HG03558 (cell line): Measurements from ENCODE around the gene SPACA6.

Experiments used
- ATAC-seq: cut with Tn5 transposase; IDR thresholded peaks from one replicate; pipeline ENCODE4 v1.9.1; 2021; ENCODE audit warnings: moderate number of reproducible peaks; ENCODE audit not compliant: unreplicated experiment; ENCODE audit errors: extremely low read depth

The SPACA6 gene

DNA sequence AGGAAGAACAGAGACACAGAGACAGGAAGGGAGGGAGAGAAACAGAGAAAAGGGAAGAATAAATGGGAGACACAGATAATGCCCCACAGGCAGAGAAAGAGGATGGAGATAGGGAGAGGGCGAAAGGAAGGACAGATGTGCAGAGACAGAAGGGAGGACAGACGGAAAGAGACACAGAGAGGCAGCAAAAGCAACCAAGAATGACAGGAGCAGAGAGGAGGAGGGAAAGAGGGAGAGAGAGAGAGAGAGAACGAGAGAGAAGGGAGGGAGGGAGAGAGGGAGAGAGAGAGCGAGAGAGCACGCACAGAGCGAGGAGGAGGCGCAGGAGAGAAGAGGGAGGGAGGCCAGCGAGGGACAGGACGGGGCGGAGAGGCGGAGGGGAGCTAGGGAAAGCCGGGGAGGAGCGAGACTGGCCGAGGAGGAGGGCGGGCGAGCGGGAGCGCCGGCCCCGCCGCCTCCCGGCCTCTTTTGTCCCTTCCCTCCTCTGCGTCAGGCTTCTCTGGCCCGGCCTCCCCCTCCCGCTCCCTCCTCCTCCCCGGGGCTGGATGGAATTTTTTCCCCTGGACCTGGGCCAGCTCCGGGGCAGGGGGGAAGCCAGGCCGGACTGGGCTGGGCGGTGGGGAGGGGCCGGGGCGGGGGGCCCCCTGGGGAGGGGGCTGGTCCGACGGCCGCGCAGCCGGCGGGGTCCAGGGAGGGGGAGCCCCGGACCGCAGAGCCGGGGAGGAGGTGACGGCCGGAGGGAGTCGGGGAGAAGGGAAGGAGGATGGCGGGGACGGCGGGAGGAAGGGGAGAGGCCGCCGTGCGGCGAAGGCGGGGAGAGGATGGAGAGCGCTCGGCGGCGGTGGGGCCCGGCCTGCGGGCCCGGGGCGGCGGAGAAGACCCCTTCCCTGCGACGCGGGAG, 4.2 kb upstream of the SPACA6 start:
- no peak for ATAC-seq

DNA sequence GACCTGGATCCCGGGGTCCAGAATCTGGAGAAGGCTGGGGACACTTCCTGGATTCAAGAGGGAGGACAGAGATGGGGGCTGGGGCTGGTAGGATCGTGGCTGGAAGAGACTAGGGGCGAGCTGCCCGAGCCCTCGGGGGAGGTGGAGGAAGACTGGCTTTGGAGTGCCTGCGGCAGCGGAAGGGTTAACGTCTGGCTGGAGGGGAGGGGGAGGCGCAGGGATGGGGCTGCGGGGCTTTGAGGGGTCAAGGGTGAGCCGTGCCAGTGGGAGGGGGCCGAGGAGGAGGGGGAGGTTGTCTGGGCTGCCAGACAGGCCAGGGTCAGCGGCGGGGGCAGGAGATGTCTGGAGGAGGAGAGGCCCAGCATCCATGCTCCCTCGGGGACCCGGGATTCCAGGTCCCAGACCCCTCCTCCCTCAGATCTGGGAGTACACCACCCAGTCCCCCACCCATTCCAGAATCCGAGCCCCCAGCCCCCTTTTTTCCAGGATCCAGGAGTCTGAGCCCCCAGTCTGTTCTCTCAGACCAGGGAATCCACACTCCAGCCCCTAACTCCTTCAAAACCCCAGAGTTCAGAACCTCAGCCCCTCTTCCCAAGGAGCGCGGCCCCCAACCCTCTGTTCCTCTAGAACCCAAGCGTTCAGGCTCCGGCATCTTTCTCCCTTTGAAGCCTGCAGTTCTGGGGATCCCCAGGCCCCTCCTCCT, 3.2 kb upstream of the SPACA6 start:
- ATAC-seq = no peak

DNA sequence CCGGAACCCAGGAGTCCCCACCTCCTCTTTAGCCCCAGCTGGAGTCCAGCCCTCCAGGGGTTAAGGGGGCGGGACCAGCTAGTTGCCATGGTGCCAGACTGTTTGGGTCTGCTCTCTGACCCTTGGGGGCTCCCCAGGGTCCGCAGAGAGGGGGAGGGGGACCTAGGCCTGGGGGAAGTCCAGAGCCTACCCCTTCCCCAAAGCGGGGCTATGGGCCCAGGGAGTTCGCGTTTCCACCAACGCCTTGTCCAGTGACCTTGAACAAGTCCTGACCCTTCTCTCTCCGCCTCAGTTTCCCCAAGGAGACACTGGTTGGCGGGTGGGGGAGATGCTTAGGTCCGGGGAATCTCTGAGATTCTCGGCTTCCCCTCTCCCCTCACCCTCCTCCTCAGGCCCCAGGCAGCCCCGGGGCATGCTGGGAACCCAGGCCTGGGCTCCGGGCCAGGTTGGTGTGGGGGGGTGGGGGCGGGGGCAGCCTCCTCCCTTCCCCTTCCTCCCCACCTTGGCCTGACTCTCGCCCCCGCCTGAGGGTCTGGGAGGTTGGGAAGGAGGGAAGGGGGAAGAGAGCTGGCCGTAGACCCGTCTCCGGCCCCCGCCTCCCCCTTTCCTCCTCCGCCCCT, 2.6 kb upstream of the SPACA6 start:
- ATAC-seq = no peak

DNA sequence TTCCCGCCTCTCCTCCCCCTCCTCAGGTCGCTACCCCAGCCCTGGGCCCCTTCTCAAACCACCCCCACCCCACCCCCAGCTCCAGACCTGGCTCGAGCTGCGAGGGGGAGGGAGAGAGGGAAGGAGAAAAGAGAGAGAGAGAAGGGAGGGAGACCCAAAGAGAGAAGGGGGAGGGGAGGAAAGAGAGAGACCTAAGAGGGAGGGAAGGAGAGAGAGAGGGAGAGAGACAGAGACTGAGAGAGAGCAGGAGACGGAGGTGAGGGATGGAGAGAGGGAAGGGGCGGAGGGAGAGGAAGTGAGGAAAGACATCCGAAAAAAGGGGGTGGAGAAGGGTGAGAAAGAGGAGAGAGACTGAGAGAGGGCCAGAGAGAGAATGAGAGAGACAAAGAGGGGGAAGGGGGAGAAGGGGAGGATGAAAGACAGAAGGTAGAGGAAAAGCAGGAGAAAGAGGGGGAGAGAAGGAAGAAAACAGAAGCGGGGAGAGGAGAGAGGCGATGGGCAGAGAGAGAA, 2.0 kb upstream of the SPACA6 start:
- no peak for ATAC-seq

DNA sequence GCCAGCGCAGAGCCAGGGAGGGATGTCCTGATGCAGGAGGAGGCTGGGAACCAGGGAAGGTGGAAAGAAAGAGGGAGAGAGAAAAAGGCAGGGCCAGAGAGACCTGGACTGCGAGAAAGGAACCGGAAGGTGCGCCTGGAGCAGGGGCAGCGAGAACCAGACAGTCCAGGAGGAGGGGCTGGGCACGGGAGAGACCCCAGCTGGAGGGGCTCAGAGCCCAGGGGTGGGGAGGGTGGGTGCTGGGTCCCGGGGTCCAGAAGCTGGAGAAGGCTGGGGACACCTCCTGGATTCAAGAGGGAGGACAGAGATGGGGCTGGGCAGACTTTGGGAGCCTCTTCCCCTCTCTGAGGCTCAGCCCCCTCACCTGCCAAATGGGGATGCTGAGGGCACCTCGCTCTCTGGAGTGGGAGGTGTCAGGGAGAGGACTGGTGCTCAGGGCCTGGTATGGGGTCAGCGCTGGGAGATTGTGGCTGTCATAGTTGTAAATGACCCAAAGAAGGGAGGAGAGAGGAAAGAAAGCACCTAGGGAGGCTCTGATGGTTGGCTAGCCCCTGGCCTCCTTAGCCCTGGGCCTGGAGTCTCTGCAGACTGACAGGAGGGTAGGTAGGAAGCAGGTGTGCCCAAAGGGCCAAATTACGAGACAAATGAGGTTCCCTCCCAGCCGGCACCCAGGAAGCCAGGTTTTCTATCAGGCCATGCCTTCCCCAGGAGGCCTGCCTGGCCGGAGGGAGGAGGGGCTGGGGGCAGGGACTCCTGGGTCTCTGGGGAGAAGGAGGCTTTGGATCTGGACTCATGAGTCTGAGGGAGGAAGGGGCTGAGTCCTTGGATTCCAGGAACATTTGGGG, 1.3 kb upstream of the SPACA6 start:
- no peak for ATAC-seq

DNA sequence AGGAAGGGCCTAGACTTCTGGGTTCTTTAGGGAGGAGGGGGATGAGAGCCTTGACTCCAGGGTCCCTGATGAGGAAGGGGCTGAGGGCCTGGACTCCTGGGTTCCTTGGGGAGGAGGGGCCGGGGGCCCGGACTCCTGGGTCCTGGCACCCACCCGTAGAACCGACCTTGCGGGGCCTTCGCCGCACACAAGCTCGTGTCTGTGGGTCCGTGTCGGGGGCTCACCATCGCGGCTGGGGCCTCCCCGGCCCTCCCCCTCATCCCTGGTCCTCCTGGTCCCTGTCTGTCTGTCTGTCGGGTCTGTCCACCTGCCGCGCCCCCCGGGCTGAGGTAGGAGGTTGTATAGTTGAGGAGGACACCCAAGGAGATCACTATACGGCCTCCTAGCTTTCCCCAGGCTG, 662 bp upstream of the SPACA6 start:
- no peak for ATAC-seq

DNA sequence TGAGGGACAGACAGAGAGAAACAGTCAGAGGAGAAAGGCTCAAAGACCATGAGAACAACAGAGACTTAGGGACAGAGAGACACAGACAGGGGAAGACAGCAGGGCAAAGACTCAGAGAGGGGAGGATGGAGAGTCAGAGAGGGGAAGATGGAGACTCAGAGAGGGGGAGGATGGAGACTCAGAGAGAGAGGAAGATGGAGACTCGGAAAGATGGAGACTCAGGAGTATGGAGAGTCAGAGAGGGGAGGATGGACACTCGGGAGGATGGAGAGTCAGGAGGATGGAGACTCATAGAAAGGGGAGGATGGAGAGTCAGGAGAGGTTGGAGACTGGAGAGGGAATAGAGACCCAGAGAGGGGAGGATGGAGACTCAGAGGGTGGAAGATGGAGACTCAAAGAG, 689 bp downstream of the SPACA6 start:
- no peak for ATAC-seq

DNA sequence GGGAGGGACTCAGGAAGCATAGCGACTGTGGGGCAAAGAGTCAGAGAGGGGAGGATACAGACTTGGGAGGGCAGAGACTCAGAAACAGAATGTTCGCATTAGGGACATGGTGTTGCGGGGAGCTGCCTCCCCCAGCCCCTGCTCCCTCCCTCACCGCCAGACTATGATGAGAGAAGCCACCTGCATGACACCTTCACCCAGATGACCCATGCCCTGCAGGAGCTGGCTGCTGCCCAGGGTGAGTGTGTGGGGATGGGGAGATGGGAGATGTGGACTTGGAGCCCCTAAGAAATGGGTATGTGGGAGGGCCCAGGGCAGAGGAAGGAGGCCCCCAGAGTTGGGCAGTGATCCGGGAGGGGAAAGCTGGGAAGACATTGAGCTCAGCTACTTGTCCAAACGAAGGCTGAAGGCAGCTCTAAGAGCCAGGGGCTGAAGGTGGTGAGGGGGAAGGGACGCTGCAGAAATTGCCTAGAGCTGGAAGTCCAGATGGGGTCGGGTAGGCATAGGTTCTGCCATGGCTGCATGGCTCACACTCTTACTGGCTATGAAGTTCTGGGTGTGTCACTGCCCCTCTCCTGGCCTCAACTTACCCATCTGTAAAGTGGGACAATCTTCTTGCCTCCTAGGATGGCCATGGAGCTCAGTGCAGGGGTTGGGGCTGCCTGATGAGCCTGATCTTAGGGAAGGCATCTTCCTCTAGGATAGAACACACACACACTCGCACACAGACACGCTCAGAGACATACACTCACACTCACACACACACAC, 1.4 kb downstream of the SPACA6 start:
- ATAC-seq = no peak

DNA sequence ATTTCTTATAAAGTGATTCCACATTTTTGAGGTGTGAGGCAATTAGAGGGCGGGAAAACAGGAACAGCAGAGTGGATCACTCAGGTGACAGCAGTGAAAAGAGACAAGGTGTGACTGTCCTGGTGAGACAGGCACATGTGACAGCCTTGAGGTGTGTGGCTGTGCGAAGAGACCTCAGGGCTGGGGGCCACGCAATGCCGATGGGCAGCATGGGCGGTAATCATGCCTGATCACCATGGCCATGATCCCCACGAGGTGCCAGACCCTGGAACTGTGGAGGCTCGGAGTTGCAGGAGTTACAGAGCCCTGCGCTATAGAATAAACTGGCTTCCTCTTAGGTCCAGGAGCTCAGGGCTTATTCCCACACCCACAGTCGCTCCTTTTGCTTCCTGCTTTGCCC, 2.0 kb downstream of the SPACA6 start:
- ATAC-seq = no peak

DNA sequence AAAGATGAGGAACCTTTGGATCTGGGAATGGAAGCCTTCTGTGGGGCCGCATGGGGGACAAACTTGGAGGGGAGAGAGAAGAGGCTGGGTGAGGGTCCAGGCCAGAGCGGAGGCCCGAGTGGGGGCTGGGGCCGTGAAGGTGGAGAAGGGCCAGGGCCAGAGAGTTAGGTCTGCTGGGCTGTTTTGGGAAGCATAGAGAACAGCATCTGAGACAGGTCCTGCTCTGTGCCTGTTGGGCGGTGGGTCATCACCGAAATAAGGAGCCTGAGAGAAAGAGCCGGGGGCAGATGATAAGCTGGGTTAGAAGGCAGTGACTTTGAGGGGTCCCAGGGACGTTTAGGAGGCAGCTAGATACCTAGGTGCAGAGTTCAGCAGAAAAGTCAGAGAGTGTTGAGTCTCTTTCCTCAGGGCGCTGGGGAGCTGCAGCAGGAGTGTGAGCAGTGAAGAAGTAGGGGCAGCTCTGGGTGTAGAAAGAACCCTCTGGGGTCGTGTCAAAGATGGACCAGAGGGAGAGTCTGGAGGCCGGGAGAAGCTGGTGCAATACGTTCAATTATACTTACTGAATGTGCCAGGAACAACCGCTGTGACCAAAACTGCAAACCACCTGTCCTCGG, 2.7 kb downstream of the SPACA6 start:
- no peak for ATAC-seq

DNA sequence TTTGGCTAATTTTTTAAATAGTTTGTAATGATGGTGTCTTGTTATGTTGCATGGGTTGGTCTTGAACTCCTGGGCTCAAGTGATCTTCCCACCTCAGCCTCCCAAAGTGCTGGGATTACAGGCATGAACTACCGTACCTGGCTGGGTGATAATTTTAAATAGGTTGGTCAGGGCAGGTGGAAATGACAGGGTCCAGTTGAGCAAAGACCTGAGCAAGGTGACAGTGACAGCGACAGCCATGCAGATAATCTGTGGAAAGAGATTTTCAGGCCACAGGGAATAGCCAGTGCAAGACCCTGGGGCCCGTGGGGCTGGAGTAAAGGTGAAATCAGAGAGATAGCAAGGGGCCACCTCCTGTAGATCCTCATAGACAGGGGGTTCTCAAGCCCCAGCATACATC, 3.5 kb downstream of the SPACA6 start:
- ATAC-seq = no peak

DNA sequence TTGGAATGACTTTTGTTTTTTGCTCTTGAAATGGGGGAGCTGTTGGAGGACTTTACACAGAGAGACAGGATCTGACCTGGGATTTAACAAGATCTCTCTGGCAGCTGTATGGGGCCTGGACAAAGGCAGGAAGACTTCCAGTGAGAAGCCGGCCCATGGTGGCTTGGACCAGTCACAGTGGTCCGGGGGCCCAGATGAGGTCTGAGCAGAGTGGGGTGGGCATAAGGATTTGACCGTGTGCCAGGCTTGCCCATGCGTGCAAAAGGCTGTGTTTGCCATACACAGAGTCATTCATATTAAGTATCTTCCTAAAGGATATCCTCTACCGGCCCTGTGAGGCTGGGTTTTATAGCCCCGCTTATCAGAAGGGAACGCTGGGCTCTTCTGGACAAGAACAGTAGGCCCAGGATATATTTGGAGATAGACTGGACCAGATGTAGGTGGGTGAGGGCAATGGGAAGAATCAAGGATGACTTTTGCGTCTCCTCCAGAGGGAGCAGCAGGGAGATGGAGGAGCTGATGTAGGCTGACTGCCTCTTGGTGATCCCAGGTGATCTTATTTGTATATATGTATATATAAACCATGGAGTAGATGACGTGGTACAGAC, 4.1 kb downstream of the SPACA6 start:
- ATAC-seq = no peak

DNA sequence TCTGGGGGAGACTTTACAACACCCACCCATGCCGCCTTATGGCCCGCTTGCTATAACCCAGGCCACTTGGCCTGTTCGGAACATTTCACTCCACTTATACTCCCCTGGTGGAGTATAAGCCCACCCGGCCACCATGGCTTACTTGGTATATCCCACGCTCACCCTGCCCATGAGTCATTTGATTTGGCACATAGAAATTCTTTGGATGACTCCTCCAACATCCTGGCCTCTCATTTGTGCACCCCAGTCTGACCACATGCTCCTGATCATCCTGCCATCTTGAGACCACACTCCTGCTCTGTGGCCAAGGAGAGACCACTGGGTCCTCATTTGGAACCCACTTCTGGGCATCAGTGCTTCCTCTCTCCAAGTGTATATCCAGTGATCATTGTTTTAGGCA, 5.2 kb downstream of the SPACA6 start:
- no peak for ATAC-seq

DNA sequence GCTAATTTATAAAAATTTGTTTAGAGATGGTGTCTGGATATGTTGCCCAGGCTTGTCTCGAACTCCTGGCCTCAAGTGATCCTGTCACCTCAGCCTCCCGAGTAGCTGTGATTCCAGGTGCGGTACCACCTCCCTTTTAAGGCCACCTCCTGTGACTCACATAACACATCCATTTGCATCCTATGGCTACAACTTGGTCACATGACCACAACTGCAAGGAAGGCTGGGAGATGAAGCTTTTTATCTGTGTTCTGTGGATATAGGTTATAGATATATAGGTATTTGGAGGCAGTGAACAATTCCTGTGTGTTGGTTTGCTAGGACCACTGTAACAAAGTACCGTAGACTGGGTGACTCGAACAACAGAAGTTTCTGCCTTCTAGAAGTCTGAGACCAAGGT, 6.0 kb downstream of the SPACA6 start:
- no peak for ATAC-seq

DNA sequence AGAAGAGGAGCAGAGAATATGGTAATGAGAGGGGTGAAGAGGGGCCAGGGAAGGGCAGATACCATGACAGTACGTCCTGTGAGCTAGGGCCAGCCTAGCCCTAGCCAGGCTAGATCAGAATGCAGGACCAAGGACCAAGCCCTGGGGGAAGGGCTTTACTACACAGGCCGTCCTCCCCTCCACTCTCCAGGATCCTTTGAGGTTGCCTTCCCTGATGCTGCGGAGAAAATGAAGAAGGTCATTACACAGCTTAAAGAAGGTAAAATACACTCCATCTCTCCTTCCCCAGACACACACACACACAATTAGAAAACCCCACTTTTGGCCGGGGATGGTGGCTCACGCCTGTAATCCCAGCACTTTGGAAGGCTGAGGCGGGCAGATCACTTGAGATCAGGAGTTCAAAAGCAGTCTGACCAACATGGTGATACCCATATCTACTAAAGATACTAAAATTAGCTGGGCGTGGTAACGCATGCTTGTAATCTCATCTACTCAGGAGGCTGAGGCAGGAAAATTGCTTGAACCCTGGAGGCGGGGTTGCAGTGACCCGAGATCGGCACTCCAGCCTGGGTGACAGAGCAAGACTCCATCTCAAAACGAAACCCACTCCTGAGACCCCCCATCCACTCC, 8.5 kb downstream of the SPACA6 start:
- ATAC-seq = no peak

DNA sequence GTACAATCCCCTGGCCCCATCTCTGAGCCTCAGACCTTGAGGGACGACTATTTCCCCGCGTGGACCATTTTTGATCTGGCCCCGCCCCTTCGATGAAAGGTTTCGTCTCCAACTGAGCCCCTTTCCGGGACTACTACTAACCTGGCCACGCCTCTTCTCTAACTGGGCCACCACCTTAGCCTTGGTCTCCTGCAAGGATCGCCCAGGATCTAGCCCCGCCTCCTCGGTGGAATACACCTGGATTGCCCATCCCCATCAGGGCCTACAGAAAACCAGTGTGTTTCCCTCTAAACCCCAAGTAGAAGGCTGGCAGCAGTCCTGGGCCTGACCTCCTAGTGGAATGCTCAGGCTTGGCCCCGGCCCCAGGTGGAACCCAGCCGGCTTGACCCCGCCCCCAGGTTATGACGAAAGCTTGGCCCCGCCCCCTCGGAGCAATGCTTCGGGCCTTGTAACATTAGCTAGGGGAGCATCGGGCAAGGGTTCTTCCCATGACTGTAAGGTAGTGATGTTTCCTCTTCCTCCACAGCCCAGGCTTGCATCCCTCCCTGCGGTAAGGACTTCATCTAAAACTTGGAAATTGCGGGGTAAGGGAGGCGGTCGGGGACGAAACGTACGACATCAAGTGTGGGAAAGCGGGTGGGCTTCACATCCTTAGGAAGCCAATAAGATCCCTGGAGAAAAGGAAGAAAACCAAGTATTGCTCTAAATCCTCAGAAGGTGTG, 9.1 kb downstream of the SPACA6 start:
- ATAC-seq = no peak

DNA sequence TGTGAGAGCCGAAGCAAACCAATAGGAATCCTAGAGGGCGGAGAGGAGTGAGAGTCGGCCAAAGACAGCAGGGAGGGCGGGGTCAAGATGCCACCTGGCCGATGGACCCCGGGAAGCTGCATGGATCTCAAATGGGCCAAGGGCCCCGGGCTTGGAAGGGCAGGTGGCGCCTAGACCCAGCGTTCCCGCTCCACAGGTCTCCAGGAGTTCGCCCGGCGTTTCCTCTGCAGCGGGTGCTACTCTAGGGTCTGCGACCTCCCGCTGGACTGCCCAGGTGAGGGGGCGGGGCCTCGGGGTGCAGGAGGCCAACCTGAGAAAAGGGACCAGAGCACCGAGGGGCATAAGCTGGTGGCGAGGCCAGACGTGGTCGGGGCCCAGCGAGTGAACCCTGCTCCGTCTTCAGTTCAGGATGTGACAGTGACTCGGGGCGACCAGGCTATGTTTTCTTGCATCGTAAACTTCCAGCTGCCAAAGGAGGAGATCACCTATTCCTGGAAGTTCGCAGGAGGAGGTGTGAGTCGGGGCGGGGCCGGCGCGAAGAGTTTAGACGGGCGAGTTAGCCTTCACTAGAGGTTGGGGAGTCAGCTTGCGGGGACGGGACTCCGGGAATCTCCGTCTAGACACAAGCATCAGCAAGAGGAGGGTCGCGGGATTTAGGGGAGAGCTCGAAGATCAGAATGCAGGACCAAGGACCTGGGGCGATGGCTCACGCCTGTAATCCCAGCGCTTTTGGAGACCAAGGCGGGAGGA, 9.9 kb downstream of the SPACA6 start:
- ATAC-seq = no peak
